Heart left ventricle (tissue), 13 donors: ENCODE measurements around the gene ADAMTS1.

ENCODE experiments used
- CTCF ChIP-seq, 12 donors: fragments of 200-600 bp; sonication (generic) in 4 of 12; IDR thresholded peaks; one replicate each; pipeline versions ENCODE4 v1.5.0 to v1.8.0; 2018 to 2022; ENCODE audit warnings: antibody characterized with exemption in 12 of 12, mild to moderate bottlenecking in 5 of 12
- POLR2A ChIP-seq, 2 donors: fragments of 450-650 bp; IDR thresholded peaks; one replicate each; pipeline ENCODE4 v1.6.1; 2017; ENCODE audit warnings: antibody characterized with exemption in 2 of 2, mild to moderate bottlenecking in 2 of 2, moderate library complexity in 2 of 2
- donor health status: ischemic (EF 13 %, LVEDD 7.1; RV severe dilation, severe dysfunction).
- donor health status: DM: no; HTN: yes; CAD: no.
- donor health status: DM: no; HTN: no; CAD: no.
- donor health status: ischemic (EF 25% LVEDD 6.9; RV normal size, moderate dysfunction).
- donor health status: ischemic (EF 25% LVEDD 5.7; RV mildly dilated, moderate dysfunction).
- donor health status: ischemic (EF 35%, LVEDD 5.7; RV mildly dilated, moderate dysfunction).
- donor health status: nonischemic (EF 11% LVEDD 7.7; RV severe dilation, severe dysfunction).
- donor health status: DM: yes; HTN: yes; CAD: no.
- donor health status: PGD.
- donor health status: ischemic (EF 29% LVEDD 5.4; RV normal size, mild dysfunction).
- donor health status: nonischemic (EF 23%, LVEDD 6.1; RV moderate dilation, normal function).

GRCh38 chr21:26865857-26866256 is 20.6 kb upstream of the ADAMTS1 start:
- TF ChIP-seq CTCF (IDR thresholded peaks at IDR 0.05) (no peak), POLR2A (IDR thresholded peaks at IDR 0.05) (no peak)
